Erythroblast (primary cell): ENCODE measurements around the gene CES3.

ENCODE experiments used
- GATA1 ChIP-seq: IDR thresholded peaks from 2 replicates; pipeline ENCODE4 v1.6.1; 2011; ENCODE audit warnings: low read depth, mild to moderate bottlenecking, control low read depth, low read length, moderate library complexity
- POLR2A ChIP-seq: IDR thresholded peaks from 2 replicates; pipeline ENCODE4 v1.6.1; 2011; ENCODE audit warnings: mild to moderate bottlenecking, low read length

DNA sequence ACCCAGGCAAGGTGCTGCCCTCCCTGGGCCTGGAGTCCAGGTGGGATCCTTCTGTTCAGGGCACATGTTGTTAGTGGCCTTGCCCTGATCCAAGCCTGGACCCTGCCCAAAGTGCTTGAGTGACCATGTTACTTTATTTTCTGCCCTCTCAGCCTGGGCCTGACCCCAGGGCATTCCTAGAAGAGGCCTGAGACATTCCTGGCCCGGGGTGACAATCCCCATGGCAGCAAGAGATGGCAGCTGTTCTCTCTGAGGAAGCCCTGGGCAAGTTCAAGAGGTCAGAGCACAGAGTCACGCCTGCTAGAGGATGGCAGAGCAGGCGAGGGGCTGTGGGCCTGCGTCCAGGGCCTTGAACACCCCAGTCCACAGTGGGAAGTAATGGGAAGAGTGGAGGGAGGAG is 47.4 kb upstream of the CES3 start:
- TF ChIP-seq POLR2A: no peak
- no peak for TF ChIP-seq GATA1
